ENCODE measurements around the gene LRMDA. TPM values are rescaled to one million over a fixed set of nuclear protein-coding genes. Genes with fewer than 3 reads are reported as not detected.

Gene LRMDA
- total and polyA plus RNA-seq, 7 donors, result 2.8 to 22.2 (median 9.0) TPM

GRCh38 chr10:76554033-76554408 lies 1122.6 kb downstream of the LRMDA start:
- intact Hi-C loops (cut with DNase I), result loop anchor here (5.0 to 10.0 kb wide), 2 partner anchors 299 to 418 kb away; no protein-coding TSS in a partner anchor

GRCh38 chr10:76554478-76554877 lies 1123.1 kb downstream of the LRMDA start:
- no peaks in the 10 kb centered on the region for H3K9me3 ChIP-seq
- intact Hi-C loops (cut with DNase I), result loop anchor here (5.0 to 10.0 kb wide), 2 partner anchors 300 to 418 kb away; no protein-coding TSS in a partner anchor
- peak overlapping the region in 3 of 4 donors; percentile 66 to 73 (median 70) for H3K27ac ChIP-seq
- no peaks in the 10 kb centered on the region for H3K27me3 ChIP-seq
- H3K4me3 ChIP-seq, result no peak overlapping the region
- 86 to 89% methylated on average over 6 of the region's 6 CpGs for WGBS, 2 donors
- DNase-seq, result no peak
- TF ChIP-seq POLR2AphosphoS5 (IDR thresholded peaks at IDR 0.05) (no peak), CTCF (IDR thresholded peaks at IDR 0.05) (no peak)
- no peaks in the 10 kb centered on the region for H3K36me3 ChIP-seq
- H3K4me1 ChIP-seq, result peaks cover 0 to 82% (median 59%) of the 10 kb centered on the region in 4 donors

More at GRCh38 chr10:76554033-76554408, 1122.6 kb downstream of the LRMDA start:
- Histone ChIP-seq H3K9me3 (no peaks in the 10 kb centered on the region), H3K4me1 (peaks cover 0 to 82% (median 59%) of the 10 kb centered on the region in 4 donors), H3K27ac (peak overlapping the region in 3 of 4 donors; percentile 66 to 73 (median 70)), H3K36me3 (no peaks in the 10 kb centered on the region), H3K27me3 (no peaks in the 10 kb centered on the region), H3K4me3 (no peak overlapping the region)
- 92 to 93% methylated on average over 7 of the region's 7 CpGs for WGBS, 2 donors
- DNase-seq, result no peak
- no peak for TF ChIP-seq POLR2A (IDR thresholded peaks at IDR 0.05)
- no peak for TF ChIP-seq POLR2AphosphoS5 (IDR thresholded peaks at IDR 0.05)
- no peak for TF ChIP-seq EP300 (IDR thresholded peaks at IDR 0.05)
- no peak for TF ChIP-seq CTCF (IDR thresholded peaks at IDR 0.05)

DNA sequence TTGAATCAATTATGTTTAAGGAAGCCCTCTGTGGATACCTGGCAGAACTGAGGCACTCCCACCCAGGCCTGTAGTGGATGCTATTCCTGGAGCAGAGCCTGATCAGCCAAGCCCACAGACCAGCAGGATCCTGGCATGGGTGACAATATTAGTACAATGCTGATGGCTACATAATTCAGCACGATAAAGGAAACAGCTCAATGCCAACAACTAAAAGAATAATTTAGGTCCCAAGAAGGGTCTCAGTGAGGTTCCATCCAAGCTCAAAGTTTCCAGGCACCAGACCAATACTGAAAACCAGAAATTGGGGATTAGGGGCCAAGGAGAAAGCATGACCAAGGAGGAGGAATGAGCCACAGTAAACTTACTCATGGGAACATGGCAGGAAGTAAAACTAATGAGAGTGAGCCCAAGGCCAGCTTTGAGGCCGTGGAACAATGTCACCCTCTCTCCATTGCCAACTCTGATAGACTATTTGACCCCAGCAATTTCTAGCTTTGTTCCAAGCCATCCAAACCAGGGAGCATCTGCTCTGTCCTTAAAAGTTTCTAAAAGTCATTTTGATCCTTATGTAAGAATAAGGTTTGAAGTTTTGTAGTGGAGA lies 1123.7 kb downstream of the LRMDA start:
- no peaks in the 10 kb centered on the region for H3K27me3 ChIP-seq
- no peak overlapping the region for H3K4me3 ChIP-seq
- TF ChIP-seq POLR2AphosphoS5 (IDR thresholded peaks at IDR 0.05) (no peak), EP300 (IDR thresholded peaks at IDR 0.05) (no peak), CTCF (IDR thresholded peaks at IDR 0.05) (no peak), POLR2A (IDR thresholded peaks at IDR 0.05) (no peak)
- no peaks in the 10 kb centered on the region for H3K36me3 ChIP-seq
- no peak for DNase-seq
- peaks cover 0 to 82% (median 63%) of the 10 kb centered on the region in 4 donors for H3K4me1 ChIP-seq
- 79 to 88% methylated on average over 2 of the region's 2 CpGs for WGBS, 2 donors
- H3K9me3 ChIP-seq, result no peaks in the 10 kb centered on the region
- peak overlapping the region in 3 of 4 donors; percentile 66 to 73 (median 70) for H3K27ac ChIP-seq
- intact Hi-C loops (cut with DNase I), result loop anchor here (5.0 to 10.0 kb wide), 2 partner anchors 87 to 300 kb away; no protein-coding TSS in a partner anchor

DNA sequence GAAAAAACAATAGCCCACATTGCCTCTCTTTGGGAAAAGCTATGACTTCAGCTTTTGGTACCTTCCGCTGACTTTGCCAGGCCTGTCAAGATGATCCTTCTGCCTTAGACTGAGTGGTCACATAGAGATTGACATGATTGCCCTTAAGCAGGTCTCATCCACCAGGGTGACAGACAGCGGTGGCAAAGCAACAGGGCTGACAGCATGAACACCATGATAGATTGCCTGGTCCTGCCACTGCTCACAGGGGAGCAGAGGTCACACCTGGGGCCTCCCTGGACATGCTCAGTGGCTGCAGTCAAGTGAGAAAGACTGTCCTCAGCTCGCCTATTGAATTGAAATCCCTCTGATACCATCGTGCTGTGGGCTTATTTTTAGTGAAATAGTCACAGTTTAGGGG lies 1125.9 kb downstream of the LRMDA start:
- intact Hi-C loops (cut with DNase I), result loop anchor here (5.0 to 10.0 kb wide), 2 partner anchors 85 to 303 kb away; no protein-coding TSS in a partner anchor
- H3K36me3 ChIP-seq, result no peaks in the 10 kb centered on the region

More for the DNA sequence above, 1125.9 kb downstream of the LRMDA start:
- no peaks in the 10 kb centered on the region for H3K27me3 ChIP-seq
- H3K9me3 ChIP-seq, result no peaks in the 10 kb centered on the region
- no peak for DNase-seq
- H3K4me3 ChIP-seq, result no peak overlapping the region
- peak overlapping the region in 1 of 4 donors; percentile 4 for H3K27ac ChIP-seq
- 84 to 92% methylated on average over 4 of the region's 4 CpGs for WGBS, 2 donors
- TF ChIP-seq POLR2A (IDR thresholded peaks at IDR 0.05) (no peak), CTCF (IDR thresholded peaks at IDR 0.05) (no peak), EP300 (IDR thresholded peaks at IDR 0.05) (no peak), POLR2AphosphoS5 (IDR thresholded peaks at IDR 0.05) (no peak)
- peaks cover 0 to 68% (median 52%) of the 10 kb centered on the region in 4 donors for H3K4me1 ChIP-seq

Measured in sigmoid colon (tissue), 7 donors.